HG03378 (cell line): Measurements from ENCODE around the gene ITGB7.

ENCODE experiments used
- ATAC-seq: cut with Tn5 transposase; IDR thresholded peaks from one replicate; pipeline ENCODE4 v1.9.1; 2021; ENCODE audit warnings: mild to moderate bottlenecking, moderate library complexity; ENCODE audit not compliant: unreplicated experiment

ITGB7 gene

GRCh38 chr12:53230108-53230845 is 23.2 kb upstream of the ITGB7 start:
- no peak for ATAC-seq

- ATAC-seq, result no peak
Measured at GRCh38 chr12:53229454-53229853, 22.4 kb upstream of the ITGB7 start.

- no peak for ATAC-seq
Measured at GRCh38 chr12:53227836-53228235, 20.8 kb upstream of the ITGB7 start.

GRCh38 chr12:53227341-53227740 is 20.3 kb upstream of the ITGB7 start:
- no peak for ATAC-seq

- no peak for ATAC-seq
Measured at GRCh38 chr12:53226815-53227214, 19.8 kb upstream of the ITGB7 start.

- no peak for ATAC-seq
Measured at GRCh38 chr12:53225635-53226424, 18.8 kb upstream of the ITGB7 start.

GRCh38 chr12:53224897-53225634 is 18.0 kb upstream of the ITGB7 start:
- ATAC-seq, result no peak

GRCh38 chr12:53224061-53224896 is 17.2 kb upstream of the ITGB7 start:
- no peak for ATAC-seq

- ATAC-seq, result no peak
Measured at GRCh38 chr12:53223389-53224060, 16.5 kb upstream of the ITGB7 start.

GRCh38 chr12:53222806-53223261 is 15.8 kb upstream of the ITGB7 start:
- no peak for ATAC-seq

- no peak for ATAC-seq
Measured at GRCh38 chr12:53222170-53222721, 15.2 kb upstream of the ITGB7 start.

- peak; percentile 23 for ATAC-seq
Measured at GRCh38 chr12:53221203-53222080, 14.4 kb upstream of the ITGB7 start.

- peak; percentile 39 for ATAC-seq
Measured at GRCh38 chr12:53220694-53221202, 13.7 kb upstream of the ITGB7 start.

- ATAC-seq, result peak; percentile 37
Measured at GRCh38 chr12:53219956-53220693, 13.1 kb upstream of the ITGB7 start.

GRCh38 chr12:53219292-53219955 is 12.4 kb upstream of the ITGB7 start:
- ATAC-seq, result no peak

GRCh38 chr12:53218551-53219291 is 11.7 kb upstream of the ITGB7 start:
- ATAC-seq, result no peak

GRCh38 chr12:53217931-53218307 is 10.9 kb upstream of the ITGB7 start:
- no peak for ATAC-seq
